ENCODE measurements around the gene ABHD2.

Gene ABHD2

GRCh38 chr15:89195836-89196235 lies 107.6 kb downstream of the ABHD2 start:
- no peak for DNase-seq (ENCODE audit: low spot score)

- no peak for DNase-seq (ENCODE audit: low spot score)
Observed at GRCh38 chr15:89196241-89196640, 108.0 kb downstream of the ABHD2 start.

GRCh38 chr15:89196994-89197393 lies 108.7 kb downstream of the ABHD2 start:
- DNase-seq (ENCODE audit: low spot score), result no peak

GRCh38 chr15:89197503-89197971 lies 109.3 kb downstream of the ABHD2 start:
- DNase-seq (ENCODE audit: low spot score), result peak; percentile 92

- no peak for DNase-seq (ENCODE audit: low spot score)
Observed at GRCh38 chr15:89198196-89198595, 109.9 kb downstream of the ABHD2 start.

- DNase-seq (ENCODE audit: low spot score), result peak; percentile 86
Observed at GRCh38 chr15:89198934-89199333, 110.7 kb downstream of the ABHD2 start.

GRCh38 chr15:89199746-89200145 lies 111.5 kb downstream of the ABHD2 start:
- DNase-seq (ENCODE audit: low spot score), result peak; percentile 74

GRCh38 chr15:89200182-89200581 lies 111.9 kb downstream of the ABHD2 start:
- no peak for DNase-seq (ENCODE audit: low spot score)

GRCh38 chr15:89201465-89202005 lies 113.3 kb downstream of the ABHD2 start:
- DNase-seq (ENCODE audit: low spot score), result no peak

- DNase-seq (ENCODE audit: low spot score), result no peak
Observed at GRCh38 chr15:89203705-89204273, 115.5 kb downstream of the ABHD2 start.

GRCh38 chr15:89205991-89206585 lies 117.8 kb downstream of the ABHD2 start:
- DNase-seq (ENCODE audit: low spot score), result no peak

GRCh38 chr15:89206908-89207331 lies 118.7 kb downstream of the ABHD2 start:
- DNase-seq (ENCODE audit: low spot score), result peak; percentile 84

GRCh38 chr15:89208256-89208655 lies 120.0 kb downstream of the ABHD2 start:
- no peak for DNase-seq (ENCODE audit: low spot score)

- DNase-seq (ENCODE audit: low spot score), result no peak
Observed at GRCh38 chr15:89209057-89209456, 120.8 kb downstream of the ABHD2 start.

- no peak for DNase-seq (ENCODE audit: low spot score)
Observed at GRCh38 chr15:89211678-89212170, 123.5 kb downstream of the ABHD2 start.

GRCh38 chr15:89215627-89216026 lies 127.4 kb downstream of the ABHD2 start:
- DNase-seq (ENCODE audit: low spot score), result no peak

- no peak for DNase-seq (ENCODE audit: low spot score)
Observed at GRCh38 chr15:89217031-89217430, 128.8 kb downstream of the ABHD2 start.

GRCh38 chr15:89217686-89218376 lies 129.6 kb downstream of the ABHD2 start:
- no peak for DNase-seq (ENCODE audit: low spot score)

GRCh38 chr15:89218531-89218930 lies 130.3 kb downstream of the ABHD2 start:
- DNase-seq (ENCODE audit: low spot score), result no peak

GRCh38 chr15:89221543-89221942 lies 133.3 kb downstream of the ABHD2 start, which contains the start of gene RLBP1:
Gene RLBP1, minus strand, starts transcription at chr15:89221579. Its CDS starts 2,604 bp downstream, at chr15:89218975.
- DNase-seq (ENCODE audit: low spot score), result peak; percentile 54

- DNase-seq (ENCODE audit: low spot score), result no peak
Observed at GRCh38 chr15:89225588-89225987, 137.3 kb downstream of the ABHD2 start.

GRCh38 chr15:89226359-89227221 lies 138.3 kb downstream of the ABHD2 start:
- no peak for DNase-seq (ENCODE audit: low spot score)

Measured in Ammon's horn (tissue), 1 donor.